HCT116 (cell line): ENCODE results near the gene SBNO2. TPM values are rescaled to one million over a fixed set of nuclear protein-coding genes. Genes with fewer than 3 reads are reported as not detected.

Source experiments
- ATAC-seq: fragments of 200-7000 bp; cut with Tn5 transposase; 2 replicates; pipeline ENCODE4 v1.9.1; 2020; ENCODE audit warnings: mild to moderate bottlenecking, moderate library complexity
- BruUV-seq: library from RNA; stranded (reverse); fragments of 400-500 nt; replicated peaks from 2 replicates; lab custom pipeline; 2021; lab: Mats Ljungman, UMichigan
- CTCF ChIA-PET: fragments of 300-600 bp; sonication (Branson Sonifier 250); formaldehyde crosslinking; loops from one replicate; lab custom pipeline; 2021; ENCODE audit warnings: antibody characterized with exemption; lab: Charles Lee
- POLR2A ChIA-PET: fragments of 300-600, 350-600 bp; sonication (Branson Sonifier 250); formaldehyde crosslinking; loops from one replicate; lab custom pipeline; 2021; ENCODE audit warnings: antibody characterized with exemption; lab: Charles Lee
- RAD21 ChIA-PET, 2 experiments: fragments of 300-600 bp; sonication (Branson Sonifier 250); formaldehyde crosslinking; loops; one replicate each; lab custom pipeline; 2023; ENCODE audit warnings: low total read pairs in 2 of 2; ENCODE audit not compliant: uncharacterized antibody in 2 of 2, unreplicated experiment in 2 of 2, low non-redundant PET in 1 of 2; lab: Charles Lee
- DNase-seq: peaks from one replicate; pipeline ENCODE4 v3.0.0-alpha.2; 2010; ENCODE audit warnings: low read depth, low spot score
- H2AFZ ChIP-seq: fragments of 200-600 bp; shearing (Covaris generic), sonication (generic); 2 replicates; pipeline ENCODE4 v1.6.1; 2017; ENCODE audit warnings: low read depth, mixed run types, mixed read lengths, antibody characterized with exemption, low read length; ENCODE audit not compliant: poor library complexity, severe bottlenecking
- H3K27ac ChIP-seq: 2 replicates; pipeline ENCODE4 v1.5.1; 2012; ENCODE audit warnings: low read depth, low read length
- H3K27me3 ChIP-seq: fragments of 200-600 bp; sonication (generic); 2 replicates; pipeline ENCODE4 v1.6.1; 2016; ENCODE audit warnings: mixed run types, low read length, mixed read lengths; ENCODE audit not compliant: insufficient read depth
- H3K36me3 ChIP-seq, 2 experiments: fragments of 200-500 bp in 1 of 2; fragments of 200-600 bp in 1 of 2; sonication (Bioruptor generic) in 1 of 2; sonication (generic) in 1 of 2; 2 replicates each; pipeline versions ENCODE4 v1.5.1 to v1.6.1; 2014 to 2016; ENCODE audit warnings: low read length in 2 of 2, inconsistent platforms in 1 of 2, mixed read lengths in 1 of 2, mixed run types in 1 of 2; ENCODE audit not compliant: insufficient read depth in 2 of 2, control insufficient read depth in 1 of 2
- H3K4me1 ChIP-seq, 2 experiments: fragments of 200-600 bp in 1 of 2; sonication (generic) in 1 of 2; 2 replicates each; pipeline versions ENCODE4 v1.5.1 to v1.6.1; 2012 to 2017; ENCODE audit warnings: low read length in 2 of 2, inconsistent platforms in 1 of 2, mild to moderate bottlenecking in 1 of 2, mixed read lengths in 1 of 2, mixed run types in 1 of 2, moderate library complexity in 1 of 2; ENCODE audit not compliant: insufficient read depth in 2 of 2, control insufficient read depth in 1 of 2
- H3K4me2 ChIP-seq: fragments of 200-600 bp; sonication (generic); 2 replicates; pipeline ENCODE4 v1.6.1; 2017; ENCODE audit warnings: mixed run types, low read length, mixed read lengths
- H3K4me3 ChIP-seq, 2 experiments: fragments of 200-600 bp in 1 of 2; sonication (generic) in 1 of 2; replicated peaks in 1 of 2; 2 replicates each; pipeline ENCODE4 v1.5.1; 2011 to 2016; ENCODE audit warnings: low read length in 2 of 2, control low read depth in 1 of 2, low read depth in 1 of 2, mild to moderate bottlenecking in 1 of 2, mixed read lengths in 1 of 2, mixed run types in 1 of 2
- H3K79me2 ChIP-seq: fragments of 200-600 bp; sonication (generic); 2 replicates; pipeline ENCODE4 v1.6.1; 2017; ENCODE audit warnings: mild to moderate bottlenecking, mixed run types, low read length, moderate library complexity, mixed read lengths; ENCODE audit not compliant: insufficient read depth
- H3K9ac ChIP-seq: fragments of 200-600 bp; sonication (generic); 2 replicates; pipeline ENCODE4 v1.6.1; 2016; ENCODE audit warnings: low read length, mixed read lengths
- H3K9me2 ChIP-seq: fragments of 200-600 bp; sonication (generic), shearing (Covaris generic); 2 replicates; pipeline ENCODE4 v1.6.1; 2017; ENCODE audit warnings: mixed run types, mild to moderate bottlenecking, moderate library complexity; ENCODE audit not compliant: insufficient read depth
- H3K9me3 ChIP-seq, 2 experiments: fragments of 200-500 bp in 1 of 2; fragments of 200-600 bp in 1 of 2; sonication (Bioruptor generic) in 1 of 2; sonication (generic) in 1 of 2; 2 replicates each; pipeline ENCODE4 v1.6.1; 2014 to 2017; ENCODE audit warnings: low read length in 2 of 2, mixed read lengths in 2 of 2, inconsistent platforms in 1 of 2, low read depth in 1 of 2, mild to moderate bottlenecking in 1 of 2, mixed run types in 1 of 2, moderate library complexity in 1 of 2; ENCODE audit not compliant: control insufficient read depth in 1 of 2, insufficient read depth in 1 of 2
- H4K20me1 ChIP-seq: fragments of 200-600 bp; sonication (generic), shearing (Covaris generic); 2 replicates; pipeline ENCODE4 v1.6.1; 2017; ENCODE audit warnings: mixed run types, mild to moderate bottlenecking, moderate library complexity; ENCODE audit not compliant: insufficient read depth
- ATF3 ChIP-seq: IDR thresholded peaks from 2 replicates; pipeline ENCODE4 v1.6.1; 2012
- CBX3 ChIP-seq: IDR thresholded peaks from 2 replicates; pipeline ENCODE4 v1.6.1; 2012; ENCODE audit warnings: low read depth
- CEBPB ChIP-seq: IDR thresholded peaks from 2 replicates; pipeline ENCODE4 v1.6.1; 2012; ENCODE audit warnings: low read depth
- EGR1 ChIP-seq: IDR thresholded peaks from 2 replicates; pipeline ENCODE4 v1.6.1; 2012; ENCODE audit warnings: low read depth
- ELF1 ChIP-seq: IDR thresholded peaks from 2 replicates; pipeline ENCODE4 v1.6.1; 2012; ENCODE audit warnings: low read depth, borderline replicate concordance
- EZH2 ChIP-seq: fragments of 200-600 bp; sonication (generic); IDR thresholded peaks from 2 replicates; pipeline ENCODE4 v1.6.1; 2017; ENCODE audit warnings: antibody characterized with exemption, mixed run types
- EZH2phosphoT487 ChIP-seq: fragments of 200-600 bp; IDR thresholded peaks from 2 replicates; pipeline ENCODE4 v1.6.1; 2018; ENCODE audit warnings: antibody characterized with exemption, borderline replicate concordance
- JUND ChIP-seq: IDR thresholded peaks from 2 replicates; pipeline ENCODE4 v1.6.1; 2012
- MAX ChIP-seq: IDR thresholded peaks from 2 replicates; pipeline ENCODE4 v1.6.1; 2012
- POLR2AphosphoS5 ChIP-seq: IDR thresholded peaks from 2 replicates; pipeline ENCODE4 v1.6.1; 2011; ENCODE audit warnings: mild to moderate bottlenecking, low read depth, low read length, moderate library complexity
- RAD21 ChIP-seq: IDR thresholded peaks from 2 replicates; pipeline ENCODE4 v1.6.1; 2012; ENCODE audit warnings: low read depth, mild to moderate bottlenecking
- ZBTB33 ChIP-seq: IDR thresholded peaks from 2 replicates; pipeline ENCODE4 v1.6.1; 2011; ENCODE audit warnings: mild to moderate bottlenecking, low read length, moderate library complexity; ENCODE audit not compliant: insufficient replicate concordance; ENCODE audit errors: extremely low read depth
- ZNF274 ChIP-seq: fragments of 200-500 bp; sonication (Bioruptor generic); IDR thresholded peaks from 2 replicates; pipeline ENCODE4 v1.6.1; 2014; ENCODE audit warnings: mild to moderate bottlenecking, low read depth, low read length, inconsistent platforms
- intact Hi-C: fragments of 100-400 bp; cut with micrococcal nuclease; formaldehyde crosslinking; loops from 2 replicates; pipeline ENCODE4 v1.10.0; 2022
- total RNA-seq: library from RNA; stranded (reverse); gene quantifications from one replicate; pipeline ENCODE4 v1.2.1, GENCODE V29; 2021; ENCODE audit not compliant: unreplicated experiment

The SBNO2 gene
- total RNA-seq, 1 experiment from 2014 or later = 66.4 TPM

GRCh38 chr19:1163934-1164683 is 10.0 kb downstream of the SBNO2 start:
- DNase-seq (no peak), ATAC-seq (no peak)
- peaks cover 3 to 11% of the 10 kb centered on the region in 2 experiments; a peak in 2 of 4 replicates for H3K36me3 ChIP-seq
- no peaks in the 10 kb centered on the region for H4K20me1 ChIP-seq
- no peaks in the 10 kb centered on the region for H3K9me3 ChIP-seq
- H3K9ac ChIP-seq = no peak overlapping the region
- TF ChIP-seq ELF1 (no peak), RAD21 (no peak), EZH2phosphoT487 (no peak), POLR2AphosphoS5 (no peak), CEBPB (no peak), EGR1 (no peak), MAX (no peak), ZNF274 (no peak)
- POLR2A ChIA-PET = interaction anchor here (1.1 kb wide), 1 partner anchor 105 kb away, joined by 5 read pairs; the partner anchor contains the start of gene CIRBP
- CTCF ChIA-PET = no interaction called here
- no peak overlapping the region for H2AFZ ChIP-seq
- intact Hi-C loops = no loop called here
- RAD21 ChIA-PET = no interaction called here
- H3K4me1 ChIP-seq = peaks cover 11 to 22% of the 10 kb centered on the region in 2 experiments
- H3K27me3 ChIP-seq = no peaks in the 10 kb centered on the region
- H3K79me2 ChIP-seq = peaks cover 79% of the 10 kb centered on the region
- no TSS peak for BruUV-seq
- no peak overlapping the region; the same call in 1 of the 2 replicates for H3K27ac ChIP-seq
- H3K4me2 ChIP-seq = no peak overlapping the region
- no peak overlapping the region for H3K4me3 ChIP-seq
- H3K9me2 ChIP-seq = no peaks in the 10 kb centered on the region

GRCh38 chr19:1163283-1163933 is 10.7 kb downstream of the SBNO2 start:
- Histone ChIP-seq H3K4me3 (no peak overlapping the region), H3K9me2 (no peaks in the 10 kb centered on the region), H3K9me3 (no peaks in the 10 kb centered on the region), H3K36me3 (peaks cover 3 to 11% of the 10 kb centered on the region in 2 experiments; a peak in 2 of 4 replicates), H4K20me1 (no peaks in the 10 kb centered on the region), H3K79me2 (peaks cover 79% of the 10 kb centered on the region), H3K9ac (no peak overlapping the region), H3K4me2 (no peak overlapping the region), H3K27ac (no peak overlapping the region), H2AFZ (no peak overlapping the region), H3K4me1 (peaks cover 10 to 15% of the 10 kb centered on the region in 2 experiments; a peak in 3 of 4 replicates), H3K27me3 (no peaks in the 10 kb centered on the region)
- ATAC-seq = no peak
- ChIA-PET POLR2A (interaction anchor here (1.1 kb wide), 1 partner anchor 105 kb away, joined by 5 read pairs; the partner anchor contains the start of gene CIRBP), CTCF (no interaction called here), RAD21 (no interaction called here)
- TF ChIP-seq CBX3 (no peak), EGR1 (no peak), ZNF274 (no peak), JUND (no peak), EZH2 (no peak), RAD21 (no peak), ZBTB33 (no peak), EZH2phosphoT487 (no peak), ATF3 (no peak)
- DNase-seq = no peak
- no TSS peak for BruUV-seq
- intact Hi-C loops = no loop called here
